ENCODE results near the gene AKAP17A. TPM values are rescaled to one million over a fixed set of nuclear protein-coding genes. Genes with fewer than 3 reads are reported as not detected.

Gene AKAP17A
- total and polyA plus RNA-seq, 2 of the 8 experiments (the other 6 are each of a cell fraction or from before 2014, with no cell fraction given), result 14.0 to 41.2 TPM

- TF ChIP-seq CTBP2 (IDR thresholded peaks at IDR 0.05; ENCODE audit: borderline replicate concordance, insufficient read depth, insufficient read length, low read length) (no peak), SIX5 (IDR thresholded peaks at IDR 0.05; ENCODE audit: low read depth, low read length) (no peak), SAP30 (IDR thresholded peaks at IDR 0.05; ENCODE audit: insufficient read depth, insufficient replicate concordance, low read length) (no peak), TAF1 (IDR thresholded peaks at IDR 0.05; ENCODE audit: low read depth, low read length) (no peak), EZH2 (IDR thresholded peaks at IDR 0.05; ENCODE audit: low read depth, low read length, severe bottlenecking) (no peak)
- H2AK5ac ChIP-seq (ENCODE audit: low read depth, low read length), result no peak overlapping the region
- H2BK5ac ChIP-seq (ENCODE audit: low read depth, low read length), result no peak overlapping the region
- DNase-seq (ENCODE audit: low read depth in 1 of 2, low spot score in 2 of 2) (no peak), FAIRE-seq (no peak)
- H3K9ac ChIP-seq (replicated peaks in 1 of 4; ENCODE audit: extremely low read depth in 1 of 4, low read depth in 3 of 4, low read length in 3 of 4), result no peak overlapping the region
- no peak overlapping the region for H3K4ac ChIP-seq (replicated peaks; ENCODE audit: insufficient read length, low read depth, low read length)
- peaks cover 3 to 24% of the 10 kb centered on the region in 2 experiments for H4K20me1 ChIP-seq (replicated peaks in 1 of 2; ENCODE audit: control insufficient read depth in 1 of 2, insufficient read depth in 2 of 2, low read length in 2 of 2)
- H4K5ac ChIP-seq (ENCODE audit: insufficient read length, low read depth, low read length), result no peak overlapping the region
- no peak overlapping the region for H3K4me2 ChIP-seq (ENCODE audit: insufficient read depth in 1 of 2, low read depth in 2 of 2, low read length in 2 of 2)
- no peak overlapping the region for H3K14ac ChIP-seq (ENCODE audit: insufficient read length)
- H3K4me3 ChIP-seq (ENCODE audit: extremely low read depth in 1 of 4, insufficient read depth in 2 of 4, low read depth in 3 of 4, low read length in 4 of 4), result no peak overlapping the region
- H3K18ac ChIP-seq (ENCODE audit: extremely low read depth, low read length), result no peak overlapping the region
- H3K23me2 ChIP-seq (ENCODE audit: low read depth, low read length), result no peaks in the 10 kb centered on the region
- H4K8ac ChIP-seq (ENCODE audit: extremely low read depth, insufficient read depth, low read length), result no peak overlapping the region
- peaks cover 13% of the 10 kb centered on the region for H3K79me1 ChIP-seq (ENCODE audit: low read depth, low read length)
- 99% methylated on average over 34 of the region's 58 CpGs; no CpG with 5 or more reads in 1 of the 2 experiments for WGBS, 2 experiments (ENCODE audit: extremely low coverage in 1 of 2, insufficient coverage in 1 of 2, insufficient read length in 1 of 2, insufficient replicate concordance in 2 of 2, low coverage in 1 of 2, low lambda C conversion rate in 2 of 2, missing lambda C conversion rate in 1 of 2)
- H3K4me1 ChIP-seq (replicated peaks in 1 of 4; ENCODE audit: control insufficient read depth in 3 of 4, insufficient read depth in 4 of 4, low read length in 3 of 4), result no peaks in the 10 kb centered on the region
- H4K91ac ChIP-seq (replicated peaks; ENCODE audit: insufficient read length, low read length), result no peak overlapping the region
- no peak overlapping the region for H2AFZ ChIP-seq (ENCODE audit: low read length)
- no peak overlapping the region for H2BK12ac ChIP-seq (ENCODE audit: low read depth, low read length)
- H3K56ac ChIP-seq (replicated peaks; ENCODE audit: insufficient read length, low read depth, low read length), result no peak overlapping the region
- 0 out of 7 replicates have a peak, but pooled peaks cover 0 to 2% (median 0%) of the 10 kb centered on the region in 4 experiments for H3K27me3 ChIP-seq (replicated peaks in 1 of 4; ENCODE audit: control insufficient read depth in 3 of 4, extremely low read depth in 1 of 4, insufficient read depth in 3 of 4, low read length in 3 of 4)
- peaks cover 0 to 16% of the 10 kb centered on the region in 2 experiments; a peak in 2 of 4 replicates for H3K79me2 ChIP-seq (ENCODE audit: control insufficient read depth in 1 of 2, insufficient read depth in 2 of 2, low read length in 2 of 2)
- no peak overlapping the region for H2BK15ac ChIP-seq (ENCODE audit: low read length)
- H3K27ac ChIP-seq (ENCODE audit: low read depth, low read length), result no peak overlapping the region
- ChIA-PET POLR2A (ENCODE audit: partially characterized antibody) (no interaction called here), CTCF (ENCODE audit: partially characterized antibody) (no interaction called here)
- no peak overlapping the region for H2BK20ac ChIP-seq (ENCODE audit: low read length)
- no peak overlapping the region for H2BK120ac ChIP-seq (replicated peaks; ENCODE audit: low read depth, low read length)
- H3K23ac ChIP-seq (ENCODE audit: insufficient read length), result no peak overlapping the region
- H3K36me3 ChIP-seq (ENCODE audit: control insufficient read depth in 2 of 4, insufficient read depth in 4 of 4, low read length in 3 of 4), result peaks cover 25 to 65% (median 52%) of the 10 kb centered on the region in 4 experiments
- no peaks in the 10 kb centered on the region for H3K9me3 ChIP-seq (ENCODE audit: insufficient read depth in 2 of 2, low read depth in 1 of 2, low read length in 1 of 2)
Observed at GRCh38 chrX:1601051-1601767, 9.8 kb downstream of the AKAP17A start.

All from H1 (cell line).